ENCODE results near the gene ERAL1.
"Not testable (repeated sequence)": the region's sequence is repeated elsewhere in the genome, so short reads cannot be mapped to it uniquely, and the experiment has no call there.

ERAL1 gene

DNA sequence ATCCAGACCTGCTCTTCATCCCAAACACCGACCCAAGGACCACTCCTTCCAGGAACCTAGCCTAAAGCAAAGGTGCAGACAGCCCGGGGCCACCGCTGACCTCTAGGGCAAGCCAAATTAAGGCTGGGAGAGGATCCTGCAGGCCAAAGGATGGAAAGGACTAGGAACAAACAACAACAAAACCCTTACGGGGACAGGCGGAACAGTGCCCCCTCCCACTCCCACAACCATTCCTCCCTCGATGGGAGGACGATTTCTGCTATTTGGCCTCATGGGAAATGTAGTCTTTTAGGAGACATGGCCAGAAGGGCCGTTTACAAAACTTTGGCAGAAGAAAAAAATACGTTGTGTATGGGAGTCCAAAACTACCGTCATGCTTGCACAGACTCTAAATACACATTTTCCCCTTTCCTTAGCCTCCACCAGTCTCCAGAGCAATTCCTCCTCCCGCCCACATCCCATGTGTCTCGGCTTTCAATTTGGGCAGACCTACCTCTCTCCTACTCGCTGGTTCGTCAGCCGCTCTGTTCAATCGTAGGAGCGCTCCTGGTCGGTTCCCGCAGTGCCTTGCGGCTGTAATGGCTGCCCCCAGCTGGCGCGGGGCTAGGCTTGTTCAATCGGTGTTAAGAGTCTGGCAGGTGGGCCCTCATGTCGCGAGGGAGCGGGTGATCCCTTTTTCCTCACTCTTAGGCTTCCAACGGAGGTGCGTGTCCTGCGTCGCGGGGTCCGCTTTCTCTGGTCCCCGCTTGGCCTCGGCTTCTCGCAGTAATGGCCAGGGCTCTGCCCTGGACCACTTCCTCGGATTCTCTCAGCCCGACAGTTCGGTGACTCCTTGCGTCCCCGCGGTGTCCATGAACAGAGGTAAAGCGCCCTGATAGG lies at the start of gene ERAL1:
Gene ERAL1 (plus strand): TSS at position 560 of the 879 bp plus-strand sequence. CDS start 19 bp downstream, at position 579.
- Mint-ChIP-seq H3K36me3 (ENCODE audit: low read depth) (peaks cover 20% of the 10 kb centered on the region), H3K27ac (peak within 1 kb of the TSS; percentile 98), H3K27me3 (no peaks in the 10 kb centered on the region), H3K9me3 (no peaks in the 10 kb centered on the region), H3K4me3 (peak within 1 kb of the TSS; percentile 95), H3K4me1 (peaks cover 39% of the 10 kb centered on the region)
- peak; percentile 84 for DNase-seq
- peak; percentile 100 for ATAC-seq

DNA sequence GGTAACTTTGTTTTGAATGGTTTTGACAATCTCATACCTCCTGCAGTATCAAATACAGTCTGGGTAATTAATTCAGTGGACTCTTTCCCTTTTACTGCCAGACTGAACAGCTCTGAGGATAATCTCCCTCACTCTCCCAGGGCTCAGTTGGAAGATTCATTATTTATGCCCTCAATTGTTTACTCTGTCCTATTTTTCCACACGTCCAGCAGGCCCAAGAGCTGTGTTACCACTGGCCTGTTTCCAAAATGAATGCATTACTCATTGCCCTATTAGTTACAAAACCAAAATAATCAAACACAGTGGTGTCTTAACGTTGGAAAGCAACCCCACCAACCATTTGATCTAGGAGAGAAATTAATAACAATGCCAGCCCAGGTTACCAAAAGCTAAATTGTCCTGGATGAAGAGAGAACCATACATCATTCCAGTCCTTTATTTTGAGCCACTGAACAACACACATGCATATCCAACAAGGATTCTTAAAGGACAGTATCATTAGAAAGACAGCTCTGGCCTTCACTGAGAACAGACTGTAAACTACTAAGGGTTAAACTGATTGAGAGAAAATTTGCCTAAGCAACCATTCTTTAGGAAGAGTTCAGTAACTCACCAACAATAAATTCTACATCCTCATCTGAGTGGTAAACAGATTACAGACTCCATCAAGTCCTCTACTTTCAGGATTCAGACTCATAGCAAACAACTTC lies 46.7 kb upstream of the ERAL1 start:
- Mint-ChIP-seq H3K4me1 (peaks cover 46% of the 10 kb centered on the region), H3K9me3 (no peaks in the 10 kb centered on the region), H3K27me3 (no peaks in the 10 kb centered on the region), H3K27ac (peak overlapping the region; percentile 63), H3K36me3 (ENCODE audit: low read depth) (peaks cover 19% of the 10 kb centered on the region), H3K4me3 (no peak overlapping the region)
- no peak for ATAC-seq
- no peak for DNase-seq

DNA sequence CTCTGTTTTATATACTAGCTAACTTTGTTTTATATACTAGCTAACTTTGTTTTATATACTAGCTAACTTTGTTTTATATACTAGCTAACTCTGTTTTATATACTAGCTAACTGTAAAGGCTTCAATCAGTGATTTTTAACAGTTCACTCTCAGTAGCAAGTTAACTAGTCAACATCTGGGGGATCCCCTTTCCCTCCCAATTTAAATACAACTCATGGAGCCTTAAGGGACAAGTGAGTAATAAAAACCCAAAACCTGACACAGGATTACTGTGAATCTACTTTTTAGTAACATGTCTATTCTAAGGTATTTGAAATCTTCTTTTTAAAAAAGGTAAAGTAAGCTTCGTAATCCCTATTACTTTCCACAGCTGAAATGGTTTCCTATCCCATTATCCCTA lies 44.4 kb upstream of the ERAL1 start:
- H3K27me3 Mint-ChIP-seq, result no peaks in the 10 kb centered on the region
- DNase-seq (no peak), ATAC-seq (peak; percentile 58)
- peaks cover 54% of the 10 kb centered on the region for H3K4me1 Mint-ChIP-seq
- H3K27ac Mint-ChIP-seq, result peak overlapping the region; percentile 91
- H3K4me3 Mint-ChIP-seq, result peak overlapping the region; percentile 86
- no peaks in the 10 kb centered on the region for H3K9me3 Mint-ChIP-seq
- peaks cover 5% of the 10 kb centered on the region for H3K36me3 Mint-ChIP-seq (ENCODE audit: low read depth)

DNA sequence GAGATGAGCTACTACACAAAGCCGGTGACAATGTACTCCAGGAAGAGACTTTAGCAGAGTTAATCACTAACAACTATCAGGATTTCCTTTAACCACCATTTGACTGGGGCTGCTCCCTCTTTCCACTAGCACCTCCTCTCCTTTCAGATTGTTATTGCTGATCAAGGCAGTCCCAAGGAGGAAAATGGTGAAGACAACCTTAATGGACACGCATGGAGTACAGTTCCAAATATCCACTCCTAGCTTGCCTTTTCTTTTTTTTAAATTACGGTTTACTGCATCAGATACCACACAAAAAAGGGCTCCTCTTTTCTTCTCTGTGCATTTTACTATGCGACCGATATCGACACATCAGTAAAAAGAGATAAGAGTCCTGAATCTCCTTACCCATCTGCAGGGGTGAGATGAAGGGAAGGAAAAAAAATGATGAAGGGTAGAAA lies 43.1 kb upstream of the ERAL1 start:
- no peaks in the 10 kb centered on the region for H3K27me3 Mint-ChIP-seq
- no peaks in the 10 kb centered on the region for H3K36me3 Mint-ChIP-seq (ENCODE audit: low read depth)
- peaks cover 56% of the 10 kb centered on the region for H3K4me1 Mint-ChIP-seq
- DNase-seq (no peak), ATAC-seq (no peak)
- H3K4me3 Mint-ChIP-seq, result peak overlapping the region; percentile 86
- H3K27ac Mint-ChIP-seq, result peak overlapping the region; percentile 91
- no peaks in the 10 kb centered on the region for H3K9me3 Mint-ChIP-seq

DNA sequence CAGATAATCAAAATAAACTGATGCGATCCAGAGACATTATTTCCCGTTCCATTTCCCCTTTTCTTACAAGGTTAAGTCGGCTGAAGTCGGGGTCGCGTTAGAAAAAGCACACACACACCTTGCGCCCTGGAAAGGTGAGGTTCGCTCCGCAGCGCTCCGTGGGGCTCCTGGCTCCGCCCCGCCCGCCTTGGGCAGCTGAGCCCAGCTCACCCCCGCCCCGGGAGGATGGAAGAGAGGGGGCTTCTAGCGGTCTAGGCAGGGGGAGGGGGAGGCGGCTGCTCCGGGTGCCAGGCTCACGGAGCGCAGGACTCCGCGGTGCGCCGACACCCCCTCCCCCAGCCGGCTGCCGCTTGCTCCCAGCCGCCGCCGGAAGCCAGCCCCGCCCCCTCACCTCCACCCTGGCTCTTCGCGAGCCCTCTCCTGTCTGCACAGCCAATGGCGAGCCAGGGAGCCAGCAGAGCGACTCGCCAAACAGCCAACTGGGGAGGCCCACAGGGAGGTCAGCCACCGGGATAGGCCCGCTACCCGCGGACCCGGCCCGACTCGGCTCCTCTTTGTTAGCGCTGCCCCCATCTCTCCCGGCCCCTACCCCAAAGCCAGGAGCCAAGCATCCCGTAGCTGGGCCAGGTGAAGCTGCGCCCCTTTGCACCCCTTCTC lies 42.6 kb upstream of the ERAL1 start:
- peak; percentile 97 for DNase-seq
- ATAC-seq, result peak; percentile 100
- no peaks in the 10 kb centered on the region for H3K36me3 Mint-ChIP-seq (ENCODE audit: low read depth)
- no peaks in the 10 kb centered on the region for H3K9me3 Mint-ChIP-seq
- peaks cover 57% of the 10 kb centered on the region for H3K4me1 Mint-ChIP-seq
- H3K27me3 Mint-ChIP-seq, result no peaks in the 10 kb centered on the region
- peak overlapping the region; percentile 86 for H3K4me3 Mint-ChIP-seq
- peak overlapping the region; percentile 91 for H3K27ac Mint-ChIP-seq

DNA sequence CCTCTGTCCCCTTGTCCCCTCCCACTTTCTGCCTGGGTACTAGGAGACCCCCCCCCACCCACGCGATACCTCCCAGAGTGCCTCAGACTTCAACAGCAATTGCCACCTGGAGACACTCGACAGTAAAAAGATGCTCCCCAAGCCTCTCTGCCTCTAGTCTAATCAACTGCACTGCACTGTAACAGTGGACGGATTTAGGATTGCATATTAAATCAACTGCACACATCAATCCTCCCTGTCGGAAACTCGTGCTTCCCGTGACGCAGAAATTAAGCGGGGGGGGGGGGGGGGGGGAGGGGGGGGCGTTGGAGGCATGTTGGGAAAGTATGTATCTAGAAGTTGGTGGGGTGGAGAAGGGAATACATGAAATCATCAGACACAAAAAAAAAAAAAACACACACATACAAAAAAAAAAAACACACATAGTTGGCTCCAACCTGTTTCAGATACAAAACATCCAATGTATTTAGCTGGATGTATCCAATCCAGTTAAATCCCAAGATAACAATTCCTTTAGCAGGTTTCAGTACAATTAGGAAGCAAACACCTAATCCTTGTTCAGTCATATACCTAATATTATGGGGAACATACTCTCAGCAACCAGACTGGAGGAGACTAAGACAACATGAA lies 42.0 kb upstream of the ERAL1 start:
- H3K4me1 Mint-ChIP-seq, result peaks cover 54% of the 10 kb centered on the region
- no peaks in the 10 kb centered on the region for H3K9me3 Mint-ChIP-seq
- ATAC-seq (peak; percentile 35), DNase-seq (no peak)
- H3K27me3 Mint-ChIP-seq, result no peaks in the 10 kb centered on the region
- H3K36me3 Mint-ChIP-seq (ENCODE audit: low read depth), result no peaks in the 10 kb centered on the region
- H3K4me3 Mint-ChIP-seq, result peak overlapping the region; percentile 86
- H3K27ac Mint-ChIP-seq, result peak overlapping the region; percentile 88

DNA sequence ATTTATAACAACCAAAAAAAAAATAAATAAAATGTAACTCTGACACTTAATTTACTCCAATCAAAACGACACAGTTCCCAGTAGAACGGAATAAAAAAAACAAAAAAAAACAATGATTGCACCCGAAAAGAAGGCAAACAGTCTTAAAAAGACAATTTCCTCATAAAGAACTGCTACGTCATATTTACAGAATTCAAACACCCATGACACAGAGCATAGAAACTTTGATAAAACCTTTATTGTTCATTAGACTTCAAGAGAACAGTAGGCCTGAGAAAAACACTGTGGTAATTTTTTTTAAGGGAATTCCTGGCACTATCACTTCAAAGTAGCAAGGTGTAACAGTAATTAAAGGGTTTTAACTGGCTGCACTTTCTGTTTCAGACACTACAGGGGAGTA lies 38.3 kb upstream of the ERAL1 start:
- DNase-seq, result no peak
- no peaks in the 10 kb centered on the region for H3K36me3 Mint-ChIP-seq (ENCODE audit: low read depth)
- no peak overlapping the region for H3K27ac Mint-ChIP-seq
- peaks cover 24% of the 10 kb centered on the region for H3K4me1 Mint-ChIP-seq
- H3K27me3 Mint-ChIP-seq, result no peaks in the 10 kb centered on the region
- H3K4me3 Mint-ChIP-seq, result no peak overlapping the region
- H3K9me3 Mint-ChIP-seq, result no peaks in the 10 kb centered on the region
- no peak for ATAC-seq

DNA sequence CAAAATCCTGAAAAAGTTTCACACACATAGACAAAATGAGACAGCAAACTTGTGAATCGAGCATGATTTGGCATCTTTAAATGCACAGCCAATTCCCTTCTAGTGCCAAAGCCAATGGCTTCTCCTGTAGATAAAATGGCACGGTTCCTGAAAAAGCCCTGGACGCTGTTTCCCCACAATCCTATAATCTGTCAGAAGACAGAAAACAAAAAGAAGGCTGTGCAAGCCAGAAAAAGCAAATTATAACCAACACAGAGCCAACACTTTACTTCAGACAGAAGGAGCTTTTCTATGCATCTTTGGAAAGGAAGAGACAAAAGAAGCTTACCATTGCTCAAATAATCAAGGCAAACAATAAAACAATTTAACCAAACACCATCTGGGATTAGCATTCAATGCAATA lies 36.0 kb upstream of the ERAL1 start:
- Mint-ChIP-seq H3K4me1 (peaks cover 12% of the 10 kb centered on the region), H3K36me3 (ENCODE audit: low read depth) (peaks cover 3% of the 10 kb centered on the region), H3K4me3 (no peak overlapping the region), H3K27me3 (no peaks in the 10 kb centered on the region), H3K27ac (no peak overlapping the region), H3K9me3 (no peaks in the 10 kb centered on the region)
- no peak for DNase-seq
- ATAC-seq, result no peak

DNA sequence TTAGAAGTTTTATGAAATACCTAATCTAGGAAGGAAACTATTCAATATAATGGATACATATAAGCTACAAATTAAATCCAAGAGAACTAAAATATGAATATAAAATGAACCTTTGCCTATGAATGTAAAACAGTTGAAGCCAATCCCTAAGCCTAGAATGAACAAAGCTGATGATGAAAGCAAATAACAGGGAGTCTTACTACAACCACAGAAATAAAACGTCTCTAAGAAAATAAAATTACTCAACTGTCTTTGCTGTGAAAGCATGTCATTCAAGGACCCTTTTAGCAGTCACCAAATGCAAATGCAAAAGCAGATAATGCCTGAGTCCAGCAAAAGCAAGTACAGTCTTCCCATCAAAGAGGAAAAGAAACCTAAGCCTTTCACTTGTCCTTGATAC lies 35.2 kb upstream of the ERAL1 start:
- ATAC-seq (no peak), DNase-seq (no peak)
- H3K36me3 Mint-ChIP-seq (ENCODE audit: low read depth), result peaks cover 3% of the 10 kb centered on the region
- peaks cover 10% of the 10 kb centered on the region for H3K4me1 Mint-ChIP-seq
- H3K9me3 Mint-ChIP-seq, result no peaks in the 10 kb centered on the region
- no peaks in the 10 kb centered on the region for H3K27me3 Mint-ChIP-seq
- no peak overlapping the region for H3K4me3 Mint-ChIP-seq
- no peak overlapping the region for H3K27ac Mint-ChIP-seq

DNA sequence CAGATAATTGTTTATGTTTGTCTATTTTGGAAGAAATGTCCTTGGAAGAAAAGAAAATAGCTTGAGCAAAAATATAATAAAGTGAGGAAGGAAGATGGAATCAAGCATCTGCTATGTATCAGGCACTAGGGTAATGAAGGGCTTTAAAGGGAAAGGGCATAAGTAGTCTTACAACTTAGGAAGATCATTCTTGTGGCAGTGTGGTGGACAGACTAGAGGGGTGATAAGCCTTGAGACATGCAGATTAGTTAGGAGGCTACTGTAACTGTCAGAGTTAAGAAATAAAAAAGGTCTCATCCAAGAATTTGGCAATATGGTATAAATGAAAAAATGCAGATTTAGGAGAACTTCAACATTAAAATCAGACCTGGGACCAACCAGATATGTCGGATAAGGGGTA lies 27.1 kb upstream of the ERAL1 start:
- peaks cover 19% of the 10 kb centered on the region for H3K36me3 Mint-ChIP-seq (ENCODE audit: low read depth)
- H3K27me3 Mint-ChIP-seq, result no peaks in the 10 kb centered on the region
- ATAC-seq, result no peak
- no peak overlapping the region for H3K27ac Mint-ChIP-seq
- no peak overlapping the region for H3K4me3 Mint-ChIP-seq
- no peaks in the 10 kb centered on the region for H3K9me3 Mint-ChIP-seq
- peaks cover 4% of the 10 kb centered on the region for H3K4me1 Mint-ChIP-seq
- no peak for DNase-seq

DNA sequence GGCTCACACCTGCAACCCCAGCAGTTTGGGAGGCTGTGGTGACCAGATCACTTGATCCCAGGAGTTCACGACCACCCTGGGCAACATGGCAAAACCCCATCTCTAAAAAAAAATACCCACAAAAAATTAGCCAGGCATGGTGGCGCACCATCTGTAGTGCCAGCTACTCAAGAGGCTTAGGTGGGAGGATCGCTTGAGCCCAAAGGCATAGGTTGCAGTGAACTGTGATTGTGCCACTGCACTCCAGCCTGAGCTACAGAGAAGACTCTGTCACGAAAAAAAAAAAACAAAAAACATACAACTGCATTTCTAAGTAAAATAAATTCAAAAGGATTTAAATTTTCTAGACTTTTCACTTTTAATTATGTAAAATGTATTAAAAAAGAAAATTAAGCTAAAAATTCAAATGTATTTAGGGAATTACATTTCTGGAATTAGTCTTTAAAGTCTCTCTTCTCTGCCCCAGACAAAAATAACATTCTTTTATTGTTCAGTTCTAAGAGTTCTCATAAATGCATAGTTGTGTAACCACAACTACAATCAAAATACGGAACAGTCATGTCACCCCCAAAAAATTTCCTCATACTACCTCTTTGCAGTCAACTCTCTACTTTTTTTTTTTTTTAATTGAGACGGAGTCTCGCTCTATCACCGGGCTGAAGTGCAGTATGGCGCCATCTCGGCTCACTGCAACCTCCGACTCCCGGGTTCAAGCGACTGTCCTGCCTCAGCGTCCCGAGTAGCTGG lies 26.3 kb upstream of the ERAL1 start:
- Mint-ChIP-seq H3K27me3 (no peaks in the 10 kb centered on the region), H3K4me3 (no peak overlapping the region), H3K27ac (no peak overlapping the region), H3K4me1 (peaks cover 2% of the 10 kb centered on the region), H3K9me3 (no peaks in the 10 kb centered on the region), H3K36me3 (ENCODE audit: low read depth) (peaks cover 17% of the 10 kb centered on the region)
- no peak for ATAC-seq
- DNase-seq, result no peak

DNA sequence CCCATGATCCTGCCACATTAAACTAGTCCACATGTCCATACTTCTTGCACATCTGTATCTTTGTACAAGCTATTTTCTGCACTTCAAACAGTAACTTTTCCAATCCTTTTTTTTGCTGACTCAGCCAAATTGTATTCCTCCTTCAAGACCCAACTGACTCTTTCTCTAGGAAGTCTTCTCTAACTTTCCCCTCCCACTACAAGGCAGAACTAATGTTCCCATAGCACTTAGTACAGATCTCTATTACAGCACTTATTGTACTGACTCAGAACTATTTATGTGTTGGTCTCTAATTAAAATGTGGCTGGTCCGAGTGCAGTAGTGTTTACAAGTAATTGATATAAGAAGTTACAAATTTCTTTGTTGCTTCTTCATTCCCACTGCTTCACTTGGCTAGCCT lies 20.4 kb upstream of the ERAL1 start:
- H3K27ac Mint-ChIP-seq, result no peak overlapping the region
- DNase-seq, result no peak

DNA sequence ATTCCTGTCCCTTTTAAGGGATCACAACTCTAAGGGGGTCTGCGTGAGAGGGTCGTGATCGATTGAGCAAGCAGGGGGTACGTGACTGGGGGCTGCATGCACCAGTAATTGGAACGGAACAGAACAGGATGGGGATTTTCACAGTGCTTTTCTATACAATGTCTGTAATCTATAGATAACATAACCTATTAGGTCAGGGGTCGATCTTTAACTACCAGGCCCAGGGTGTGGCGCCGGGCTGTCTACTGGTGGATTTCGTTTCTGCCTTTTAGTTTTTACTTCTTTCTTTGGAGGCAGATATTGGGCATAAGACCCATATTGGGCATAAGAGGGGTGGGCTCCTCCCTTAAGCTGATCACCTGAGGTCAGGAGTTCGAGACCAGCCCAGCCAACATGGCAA lies 18.3 kb upstream of the ERAL1 start:
- not testable (repeated sequence) for H3K27ac Mint-ChIP-seq, H3K9me3 Mint-ChIP-seq, H3K4me3 Mint-ChIP-seq, DNase-seq, H3K27me3 Mint-ChIP-seq, ATAC-seq
- peaks cover 11% of the 10 kb centered on the region for H3K36me3 Mint-ChIP-seq (ENCODE audit: low read depth)
- H3K4me1 Mint-ChIP-seq, result peaks cover 26% of the 10 kb centered on the region

More for the DNA sequence above, 20.4 kb upstream of the ERAL1 start:
- no peak for ATAC-seq
- no peak overlapping the region for H3K4me3 Mint-ChIP-seq
- H3K4me1 Mint-ChIP-seq, result peaks cover 12% of the 10 kb centered on the region
- peaks cover 21% of the 10 kb centered on the region for H3K36me3 Mint-ChIP-seq (ENCODE audit: low read depth)
- no peaks in the 10 kb centered on the region for H3K27me3 Mint-ChIP-seq
- no peaks in the 10 kb centered on the region for H3K9me3 Mint-ChIP-seq

DNA sequence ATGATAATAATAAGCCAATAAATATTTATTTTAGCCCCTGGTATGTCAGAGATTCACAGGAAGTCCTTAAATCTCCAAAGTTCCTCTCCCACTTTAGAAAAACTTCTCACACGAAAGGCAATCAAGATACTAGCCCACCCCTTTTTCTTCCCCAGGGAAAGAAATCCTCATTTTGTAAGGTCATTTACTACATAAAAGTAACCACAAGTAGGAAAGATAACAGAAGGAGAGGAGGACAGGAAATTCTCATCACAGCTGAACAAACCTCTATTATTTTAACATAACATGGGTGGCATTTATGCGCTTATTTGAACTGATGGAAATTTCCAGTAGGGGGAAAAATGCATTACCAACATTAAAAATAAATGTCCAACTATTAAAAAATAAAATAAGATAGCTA lies 15.6 kb upstream of the ERAL1 start:
- no peak for DNase-seq
- Mint-ChIP-seq H3K9me3 (no peaks in the 10 kb centered on the region), H3K36me3 (ENCODE audit: low read depth) (peaks cover 4% of the 10 kb centered on the region), H3K4me3 (no peak overlapping the region), H3K27me3 (no peaks in the 10 kb centered on the region), H3K4me1 (peaks cover 38% of the 10 kb centered on the region), H3K27ac (no peak overlapping the region)
- no peak for ATAC-seq
